KMS-11 (cell line): ENCODE data around the gene CEP97.

Source experiments
- H2AFZ ChIP-seq: fragments of 200-600 bp; sonication (generic); 2 replicates; pipeline ENCODE4 v1.6.1; 2016; ENCODE audit warnings: antibody characterized with exemption, mixed run types, low read depth
- H3K27ac ChIP-seq: fragments of 200-600 bp; sonication (generic); 2 replicates; pipeline ENCODE4 v1.6.1; 2016; ENCODE audit warnings: mild to moderate bottlenecking, mixed run types
- H3K27me3 ChIP-seq: fragments of 200-600 bp; sonication (generic); 2 replicates; pipeline ENCODE4 v1.6.1; 2017; ENCODE audit warnings: mild to moderate bottlenecking, low read depth, mixed run types, moderate library complexity; ENCODE audit not compliant: insufficient read depth
- H3K36me3 ChIP-seq: fragments of 200-600 bp; sonication (generic); 2 replicates; pipeline ENCODE4 v1.6.1; 2017; ENCODE audit warnings: mild to moderate bottlenecking, mixed run types; ENCODE audit not compliant: insufficient read depth
- H3K4me1 ChIP-seq: fragments of 200-600 bp; sonication (generic); 2 replicates; pipeline ENCODE4 v1.6.1; 2016; ENCODE audit warnings: mild to moderate bottlenecking, low read depth, mixed run types; ENCODE audit not compliant: poor library complexity, severe bottlenecking
- H3K4me2 ChIP-seq: fragments of 200-600 bp; sonication (generic); 2 replicates; pipeline ENCODE4 v1.7.0; 2016; ENCODE audit warnings: mild to moderate bottlenecking, mixed run types
- H3K4me3 ChIP-seq: fragments of 200-600 bp; sonication (generic); IDR thresholded peaks from 2 replicates; pipeline ENCODE4 v1.6.1; 2017; ENCODE audit warnings: low read depth, low read length, mixed read lengths; ENCODE audit not compliant: insufficient read depth
- H3K79me2 ChIP-seq: fragments of 200-600 bp; sonication (generic); 2 replicates; pipeline ENCODE4 v1.6.1; 2016; ENCODE audit warnings: low read depth, mixed run types; ENCODE audit not compliant: insufficient read depth
- H3K9ac ChIP-seq: fragments of 200-600 bp; sonication (generic); 2 replicates; pipeline ENCODE4 v1.6.1; 2016; ENCODE audit warnings: mild to moderate bottlenecking, mixed run types
- H4K20me1 ChIP-seq: fragments of 200-600 bp; sonication (generic); 2 replicates; pipeline ENCODE4 v1.6.1; 2016; ENCODE audit warnings: mild to moderate bottlenecking, mixed run types; ENCODE audit not compliant: insufficient read depth
- CTCF ChIP-seq: fragments of 200-600 bp; sonication (generic); conservative IDR thresholded peaks from 2 replicates; pipeline ENCODE4 v1.6.1; 2017; ENCODE audit warnings: low read depth, mild to moderate bottlenecking, antibody characterized with exemption, low read length, moderate library complexity, mixed read lengths

Gene CEP97

DNA sequence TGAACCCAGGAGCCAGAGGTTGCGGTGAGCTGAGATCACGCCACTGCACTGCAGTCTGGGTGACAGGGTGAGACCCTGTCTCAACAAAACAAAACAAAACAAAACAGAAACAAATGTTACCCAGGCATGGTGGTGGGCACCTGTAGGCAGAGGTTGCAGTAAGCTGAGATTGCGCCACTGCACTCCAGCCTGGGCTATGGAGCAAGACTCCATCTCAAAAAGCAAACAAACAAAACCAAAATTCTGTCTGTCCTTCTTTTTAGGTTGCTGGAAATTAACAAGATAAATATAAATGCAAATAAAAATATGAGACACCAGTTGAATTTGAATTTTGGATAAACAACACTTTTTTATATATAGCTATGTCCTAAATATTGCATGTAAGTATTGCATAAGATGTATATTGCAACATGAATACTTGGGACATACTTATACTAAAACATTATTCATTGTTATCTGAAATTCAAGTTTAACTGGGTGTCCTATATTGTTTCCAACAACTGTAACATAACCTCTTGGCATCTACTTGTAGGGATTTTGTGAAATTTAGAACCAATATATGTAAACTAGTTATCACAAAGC, 4.7 kb upstream of the CEP97 start:
- Histone ChIP-seq H2AFZ (no peak overlapping the region), H3K36me3 (no peaks in the 10 kb centered on the region), H3K79me2 (no peaks in the 10 kb centered on the region), H3K4me2 (no peak overlapping the region), H3K4me3 (no peak overlapping the region), H3K9ac (no peak overlapping the region), H3K27ac (no peak overlapping the region), H4K20me1 (no peaks in the 10 kb centered on the region), H3K4me1 (peaks cover 13% of the 10 kb centered on the region), H3K27me3 (no peaks in the 10 kb centered on the region)
- TF ChIP-seq CTCF: no peak

- no peaks in the 10 kb centered on the region for H3K27me3 ChIP-seq
- no peak overlapping the region for H3K9ac ChIP-seq
- peaks cover 10% of the 10 kb centered on the region; the same call in 1 of the 2 replicates for H3K79me2 ChIP-seq
- H2AFZ ChIP-seq: no peak overlapping the region
- H3K36me3 ChIP-seq: no peaks in the 10 kb centered on the region
- peaks cover 18% of the 10 kb centered on the region for H3K4me1 ChIP-seq
- TF ChIP-seq CTCF: no peak
- no peak overlapping the region for H3K4me2 ChIP-seq
- H3K27ac ChIP-seq: no peak overlapping the region
- H3K4me3 ChIP-seq: no peak overlapping the region
- H4K20me1 ChIP-seq: no peaks in the 10 kb centered on the region
These were observed 3.3 kb upstream of the CEP97 start for GRCh38 chr3:101720851-101721840.

DNA sequence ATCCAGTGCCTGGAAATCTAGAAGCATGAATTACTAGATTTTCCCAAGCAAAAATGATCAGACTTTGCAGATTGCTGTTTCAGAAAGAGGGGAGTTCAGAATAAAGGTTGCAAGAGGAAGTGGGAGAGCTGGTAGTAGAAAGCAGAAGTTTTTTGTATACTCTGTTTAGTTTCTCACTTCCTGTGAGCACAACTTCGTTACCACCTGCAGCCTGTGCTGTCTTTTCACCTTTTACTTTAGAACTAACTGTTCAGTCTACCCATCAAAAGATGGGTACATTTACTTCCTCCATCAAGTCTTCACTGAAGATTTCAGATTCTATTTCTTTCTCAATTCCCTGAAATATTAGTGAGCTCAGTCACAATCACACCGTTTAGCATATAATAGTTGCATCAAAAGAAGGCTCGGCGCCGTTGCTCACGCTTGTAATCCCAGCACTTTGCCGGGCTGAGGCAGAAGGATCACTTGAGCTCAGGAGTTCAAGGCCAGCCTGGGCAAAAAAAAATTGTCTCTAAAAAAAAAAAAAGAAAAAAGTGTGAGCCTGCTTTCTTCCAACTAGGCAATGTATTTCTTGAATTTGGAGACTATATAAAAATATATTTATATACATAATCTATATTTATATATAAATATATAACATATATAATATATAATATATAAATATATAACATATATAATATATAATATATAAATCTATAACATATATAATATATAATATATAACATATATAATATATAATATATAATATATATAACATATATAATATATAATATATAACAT, 1.8 kb upstream of the CEP97 start:
- Histone ChIP-seq H4K20me1 (no peaks in the 10 kb centered on the region), H3K36me3 (no peaks in the 10 kb centered on the region), H3K4me1 (peaks cover 29% of the 10 kb centered on the region), H3K4me3 (no peak overlapping the region), H3K9ac (no peak overlapping the region), H2AFZ (peak overlapping the region; percentile 34; the same call in 1 of the 2 replicates), H3K27me3 (no peaks in the 10 kb centered on the region), H3K27ac (no peak overlapping the region), H3K79me2 (peaks cover 15% of the 10 kb centered on the region; the same call in 1 of the 2 replicates), H3K4me2 (peak overlapping the region; percentile 61)
- TF ChIP-seq CTCF: no peak

DNA sequence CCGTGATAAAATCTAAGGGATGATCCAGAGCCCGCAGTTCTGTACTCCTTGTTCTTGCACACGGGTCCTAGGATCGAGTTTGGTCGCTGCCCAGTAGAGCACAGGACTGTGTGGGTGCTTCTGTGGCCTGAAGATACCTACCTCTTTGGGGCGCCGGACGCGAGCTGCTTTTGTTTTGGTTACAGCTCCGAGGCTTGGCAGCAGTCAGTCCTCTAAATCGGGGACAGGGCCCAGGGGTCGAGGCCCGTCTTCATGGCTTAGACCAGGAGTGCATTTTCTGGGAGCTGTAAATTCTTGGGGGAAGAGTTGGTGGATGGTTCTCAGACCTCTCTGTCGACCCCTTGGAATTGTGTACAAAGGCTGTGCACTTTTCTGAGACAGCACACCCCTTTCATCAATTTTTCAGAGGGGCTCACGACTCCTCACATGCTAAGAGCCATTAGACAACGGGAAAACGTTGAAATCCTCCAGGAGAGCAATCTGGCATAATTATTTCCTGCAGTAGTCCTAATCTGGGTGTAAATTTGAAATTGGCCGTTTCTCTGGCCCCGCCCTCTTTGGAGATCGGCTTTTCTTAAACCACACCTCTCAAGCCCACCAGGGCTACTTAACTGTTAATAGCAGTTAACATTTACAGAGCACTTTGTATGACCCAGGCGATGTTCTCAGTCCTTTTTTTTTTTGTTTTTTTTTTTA, 928 bp downstream of the CEP97 start:
- Histone ChIP-seq H3K79me2 (peaks cover 15% of the 10 kb centered on the region; the same call in 1 of the 2 replicates), H3K4me1 (peaks cover 29% of the 10 kb centered on the region), H2AFZ (peak overlapping the region; percentile 91), H3K4me2 (peak overlapping the region; percentile 65), H3K27me3 (no peaks in the 10 kb centered on the region), H3K36me3 (peaks cover 4% of the 10 kb centered on the region; the same call in 1 of the 2 replicates), H3K9ac (peak overlapping the region; percentile 54; the same call in 1 of the 2 replicates), H3K27ac (peak overlapping the region; percentile 14; the same call in 1 of the 2 replicates), H4K20me1 (no peaks in the 10 kb centered on the region), H3K4me3 (peak overlapping the region; percentile 82)
- no peak for TF ChIP-seq CTCF
